GM19193 (cell line): ENCODE data around the gene PHKA2.

Experiments
- POLR2A ChIP-seq: IDR thresholded peaks from 4 replicates; pipeline ENCODE4 v1.6.1; 2011; ENCODE audit not compliant: insufficient read depth, insufficient read length; ENCODE audit errors: extremely low read depth

PHKA2 gene

DNA sequence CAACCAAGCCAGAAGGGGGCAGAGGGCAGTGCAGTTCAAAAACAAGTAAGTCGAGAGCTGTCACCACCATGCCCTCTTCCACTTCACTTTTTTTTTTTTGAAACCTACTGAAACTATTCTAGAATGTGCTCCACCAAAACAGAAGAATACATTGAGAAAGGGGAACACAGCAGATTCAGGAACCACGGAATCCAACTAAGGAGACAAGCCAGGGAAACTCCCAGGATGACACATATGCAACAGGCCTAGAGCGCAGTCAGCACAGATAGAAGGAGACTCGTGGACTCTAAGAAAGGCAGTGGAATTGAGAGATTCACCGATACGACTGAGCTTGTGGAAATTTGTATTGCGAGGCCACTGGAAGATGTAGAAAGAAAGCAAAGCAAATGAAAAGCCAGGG is 66.1 kb downstream of the PHKA2 start:
- no peak for TF ChIP-seq POLR2A

DNA sequence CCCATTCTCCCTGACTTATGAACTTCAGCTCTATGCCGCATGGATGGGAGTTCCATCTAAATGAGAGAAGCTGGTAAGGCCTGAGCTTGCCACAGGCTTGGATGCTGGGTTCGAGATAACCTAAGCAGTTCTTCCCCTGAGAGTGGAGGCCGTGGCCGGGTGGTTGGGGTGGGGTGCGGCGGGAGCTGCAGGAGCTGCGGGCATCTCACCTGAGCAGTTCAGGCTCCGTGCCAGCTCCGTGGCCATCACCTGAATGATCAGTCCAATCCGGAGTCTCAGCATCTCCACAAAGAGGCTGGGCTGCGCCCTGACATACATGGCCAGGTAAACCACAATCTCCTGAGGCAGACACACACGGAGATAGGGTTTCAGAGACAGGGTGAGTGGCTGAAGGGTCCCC is 77.6 kb downstream of the PHKA2 start:
- no peak for TF ChIP-seq POLR2A

DNA sequence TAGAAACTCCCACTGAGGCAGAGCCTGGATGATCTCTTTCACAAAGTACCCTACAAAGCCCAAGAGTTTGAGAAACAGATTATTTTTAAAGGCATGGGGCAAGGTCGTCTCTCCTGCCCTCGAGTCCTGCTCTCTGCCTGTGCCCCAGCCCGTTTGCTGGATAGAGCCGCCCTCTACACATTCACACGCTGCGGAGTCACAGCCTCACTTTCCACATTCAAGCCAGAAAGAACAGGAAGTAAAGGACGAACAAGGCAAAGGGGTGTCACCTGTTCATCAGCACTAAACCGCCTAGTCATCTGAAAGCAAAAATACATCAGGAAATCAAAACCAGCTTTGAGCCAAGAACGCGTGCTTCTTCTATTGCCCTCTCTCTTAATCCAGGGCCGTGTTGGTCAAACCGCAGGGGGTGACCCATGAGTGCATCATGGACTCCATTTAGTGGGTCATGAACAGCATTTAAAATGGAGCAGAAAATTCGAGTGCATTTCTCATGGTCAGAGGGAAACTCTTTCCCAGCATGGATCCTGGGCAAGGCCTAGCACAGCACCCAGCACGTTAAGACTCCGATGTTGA is 83.4 kb downstream of the PHKA2 start:
- TF ChIP-seq POLR2A, result no peak

DNA sequence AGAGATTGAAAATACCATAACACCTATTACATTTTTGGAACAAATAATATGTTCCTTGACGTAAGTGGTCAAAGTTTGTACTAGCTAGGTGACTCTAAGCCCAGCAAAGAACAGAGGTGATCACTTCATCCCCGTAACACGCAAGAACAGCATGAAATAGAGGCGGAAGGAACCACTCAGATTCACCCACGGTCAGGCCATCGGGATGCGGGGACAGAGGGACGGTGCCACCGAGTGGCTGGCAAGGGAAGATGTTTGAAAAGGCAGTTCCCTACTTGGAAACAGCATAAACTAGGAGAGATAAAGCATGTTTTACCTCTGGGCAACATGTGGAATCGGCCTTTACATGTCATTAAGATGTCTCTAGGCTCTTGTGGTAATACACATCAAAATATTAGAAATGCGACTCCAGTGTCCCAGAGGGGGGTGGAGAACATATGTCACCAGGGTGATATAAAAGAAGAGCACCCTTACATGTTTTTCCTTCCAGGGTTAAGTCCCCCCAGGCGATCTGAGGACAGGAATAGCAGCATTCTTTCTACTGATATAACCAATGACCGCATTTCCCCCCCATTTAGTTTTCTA is 84.0 kb downstream of the PHKA2 start:
- TF ChIP-seq POLR2A, result no peak

DNA sequence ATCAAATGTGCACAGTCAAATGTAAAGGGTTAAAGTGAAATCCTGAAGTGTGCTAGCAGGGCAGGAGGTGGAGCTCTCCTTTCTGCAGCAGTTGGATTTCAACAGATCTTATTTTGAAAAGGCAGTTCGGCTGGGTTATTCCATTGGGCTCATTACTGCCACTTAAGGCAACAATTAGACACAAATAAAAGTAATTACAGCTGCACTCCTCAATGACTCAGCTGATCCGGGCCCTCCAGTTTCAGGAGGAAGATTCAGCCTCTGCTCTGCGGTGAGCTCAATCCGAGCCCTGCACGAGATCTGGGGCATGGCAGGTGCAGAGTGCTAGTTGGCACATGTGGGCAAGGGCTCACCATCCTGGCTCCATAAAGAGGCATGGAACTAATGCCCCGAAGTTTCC is 85.4 kb downstream of the PHKA2 start:
- TF ChIP-seq POLR2A, result no peak

DNA sequence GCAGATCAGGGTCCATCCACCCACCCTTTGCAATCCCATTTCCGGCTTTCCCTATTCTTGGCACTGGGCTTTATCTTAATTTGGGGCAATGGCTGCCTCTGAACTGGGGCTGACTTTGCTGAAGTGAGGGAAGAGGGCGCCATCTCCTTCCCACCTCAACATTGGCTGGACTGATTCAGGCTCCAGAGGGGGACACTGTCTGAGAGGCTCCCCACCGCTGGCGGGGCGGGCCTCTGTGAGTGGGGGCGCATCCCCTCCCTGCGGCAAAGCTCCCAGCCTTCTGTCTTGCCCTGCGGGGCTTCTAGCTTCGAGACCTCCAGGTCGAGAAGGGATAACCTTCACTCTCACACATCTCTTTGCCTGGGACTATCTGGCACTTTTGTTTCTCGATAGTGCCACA is 85.8 kb downstream of the PHKA2 start:
- TF ChIP-seq POLR2A, result no peak

DNA sequence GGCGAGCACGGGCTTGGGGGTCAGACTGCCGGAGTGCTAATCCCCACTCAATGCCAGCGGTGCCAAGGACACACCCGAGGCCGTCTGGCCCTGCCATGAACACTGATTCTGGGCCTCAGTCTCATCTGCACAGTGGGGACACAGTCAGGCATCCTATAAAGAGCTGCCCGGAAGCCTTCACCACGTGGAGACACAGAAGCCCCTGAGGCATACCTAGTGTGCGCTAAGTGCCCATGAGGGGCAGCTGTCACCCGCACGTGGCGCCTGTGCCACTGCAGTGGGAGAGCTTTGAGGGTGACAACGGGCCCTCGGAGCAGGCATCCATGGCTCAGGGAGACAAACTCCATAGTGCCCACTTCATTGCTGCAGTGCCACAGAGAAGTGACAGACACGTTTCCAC is 86.3 kb downstream of the PHKA2 start:
- TF ChIP-seq POLR2A, result no peak

DNA sequence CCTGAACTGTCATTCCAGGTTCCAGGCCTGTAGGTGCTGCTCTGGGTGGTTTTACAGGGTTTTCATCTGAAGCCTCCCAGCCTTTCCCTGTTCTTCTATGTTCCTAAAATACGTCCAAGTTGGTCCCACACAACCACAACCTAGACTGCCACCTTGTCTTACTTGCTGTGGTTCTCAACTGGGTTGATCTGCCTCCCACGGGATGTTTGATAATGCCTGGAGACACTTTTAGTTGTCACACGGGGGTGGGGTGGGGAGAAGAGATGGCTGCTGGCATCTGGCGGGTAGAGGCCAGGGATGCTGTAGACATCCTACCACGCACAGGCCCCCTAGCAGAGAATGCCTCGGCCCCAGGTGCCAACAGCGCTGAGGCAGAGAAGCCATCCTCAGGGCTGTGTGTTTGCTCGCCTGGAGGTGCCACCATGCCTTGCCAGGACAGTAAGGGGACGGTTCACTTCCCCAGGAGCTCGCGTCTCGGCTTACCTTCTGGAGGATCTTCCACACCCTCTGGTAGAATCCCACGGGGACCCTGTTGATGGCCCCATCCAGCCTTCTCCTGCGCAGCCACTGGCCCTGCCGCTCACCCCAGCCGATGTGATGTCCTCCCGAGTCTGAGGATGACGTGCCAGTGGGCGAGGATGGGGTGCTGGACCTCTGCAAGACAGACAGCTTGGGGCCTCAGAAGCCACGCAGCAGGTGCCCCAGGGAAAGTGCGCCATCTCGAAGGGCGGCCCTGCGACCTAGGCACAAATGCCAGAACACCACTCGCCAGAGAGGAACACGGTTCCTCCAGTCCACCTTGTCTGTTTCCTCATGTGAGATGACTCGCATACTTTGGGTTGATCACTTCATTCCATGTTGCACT is 87.0 kb downstream of the PHKA2 start:
- TF ChIP-seq POLR2A, result no peak

DNA sequence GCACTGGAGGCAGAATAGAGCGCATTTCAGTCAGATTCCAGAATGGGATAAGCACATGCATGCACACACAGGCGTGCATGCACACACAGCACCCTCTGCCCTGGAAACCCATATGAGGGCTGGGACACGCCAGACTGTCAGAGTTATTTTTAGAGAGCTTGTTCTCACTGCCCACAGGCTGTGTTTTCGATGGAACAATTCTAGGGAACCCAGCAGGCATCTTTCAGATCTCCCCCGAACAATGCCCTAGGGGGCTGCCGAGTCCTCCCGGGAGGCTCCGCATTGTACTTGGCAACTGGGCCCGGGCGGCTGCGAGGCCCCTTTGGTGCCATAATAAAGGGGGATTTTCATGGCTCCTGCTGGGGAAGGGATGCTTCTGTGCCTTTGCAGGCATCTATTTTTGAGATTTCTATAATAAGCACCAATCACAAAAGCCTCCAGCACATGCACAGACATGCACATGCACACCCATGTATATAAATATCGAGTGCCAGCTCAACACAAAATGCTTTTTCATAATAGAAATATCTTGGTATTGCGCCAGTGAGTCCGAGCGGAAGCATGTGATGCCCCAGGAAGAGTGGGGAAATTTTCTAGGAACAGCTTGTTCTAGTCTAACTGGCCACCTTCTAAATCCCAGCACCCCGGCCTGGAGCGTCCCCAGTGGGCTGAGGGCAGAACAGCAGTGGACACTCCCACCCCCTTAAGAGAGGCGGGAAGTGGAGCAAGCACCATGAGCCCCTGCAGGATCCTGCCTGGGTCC is 88.5 kb downstream of the PHKA2 start:
- no peak for TF ChIP-seq POLR2A

DNA sequence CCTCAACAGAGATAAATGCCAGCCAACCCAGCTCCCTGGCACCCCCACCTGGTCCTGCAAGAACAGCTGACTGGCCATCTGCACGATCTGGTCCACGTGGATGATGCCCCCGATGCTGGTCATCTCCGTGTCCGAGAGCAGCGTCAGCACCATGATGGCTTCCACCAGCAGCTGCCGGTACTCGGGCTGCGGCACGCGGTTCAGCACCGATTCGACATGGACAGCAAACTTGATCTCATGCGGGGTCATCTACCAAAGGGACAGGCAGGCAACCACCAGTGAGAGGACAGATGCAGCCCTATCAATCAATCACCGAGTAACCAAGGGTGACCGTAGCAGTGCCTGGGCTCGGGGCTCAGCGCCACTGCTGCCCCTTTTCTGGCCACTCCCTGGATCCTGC is 89.8 kb downstream of the PHKA2 start:
- no peak for TF ChIP-seq POLR2A

DNA sequence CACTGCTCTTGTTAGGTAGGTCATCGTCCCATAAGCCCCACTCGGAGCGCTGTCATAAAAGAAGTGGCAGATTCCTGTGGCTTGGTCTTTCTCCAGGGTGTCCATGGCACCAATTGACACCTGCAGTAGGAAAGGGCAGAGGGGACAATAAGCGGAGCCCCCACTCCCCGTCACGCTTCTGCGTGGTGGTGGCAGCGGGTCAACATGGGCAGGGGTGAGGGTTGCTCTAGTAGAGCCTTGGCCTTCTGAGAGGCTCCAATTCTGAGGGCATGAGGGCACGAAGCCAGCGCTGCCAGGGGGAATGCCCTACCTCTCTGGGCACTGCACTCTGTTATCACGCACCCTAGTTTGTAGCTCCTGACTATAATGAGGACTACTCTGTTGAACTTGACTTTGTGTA is 90.4 kb downstream of the PHKA2 start:
- no peak for TF ChIP-seq POLR2A

DNA sequence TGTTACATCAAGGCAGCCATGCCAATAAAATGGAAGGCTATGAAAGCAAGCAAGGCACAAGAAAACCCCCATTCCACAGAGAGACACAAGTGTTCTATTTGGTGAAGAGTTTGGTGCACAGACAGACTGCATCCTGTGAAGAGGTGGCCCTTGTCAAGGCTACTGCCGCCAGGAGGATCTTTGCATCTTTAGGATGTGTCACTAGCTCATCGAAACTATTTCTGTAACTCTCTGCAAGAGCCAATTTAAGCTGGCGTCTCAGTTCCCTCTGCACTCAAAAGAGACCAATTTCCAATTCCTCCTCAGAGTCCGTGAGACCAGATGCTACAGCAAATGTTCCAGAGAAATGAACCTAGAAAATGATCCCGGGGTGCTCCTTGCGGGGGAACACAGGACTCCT is 91.0 kb downstream of the PHKA2 start:
- no peak for TF ChIP-seq POLR2A

DNA sequence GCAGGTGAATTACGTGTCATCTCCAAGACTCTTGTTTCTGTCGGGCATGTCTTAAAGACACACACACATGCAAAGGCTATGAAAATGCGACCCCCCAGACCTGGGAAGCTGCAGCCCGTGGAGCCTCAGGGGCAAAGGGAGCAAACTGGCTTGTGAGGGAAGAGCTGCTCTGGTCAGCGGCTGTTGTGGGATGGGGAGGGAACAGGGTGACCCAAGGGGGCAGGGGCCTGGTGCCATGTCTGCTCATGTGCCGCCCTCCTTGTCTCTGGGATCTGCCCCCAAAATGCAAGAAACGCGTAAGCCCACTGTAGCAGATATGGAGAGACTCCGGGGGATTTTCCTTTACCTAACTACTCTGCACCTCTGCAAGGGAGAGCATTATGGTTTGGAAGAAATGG is 92.4 kb downstream of the PHKA2 start:
- TF ChIP-seq POLR2A, result no peak

DNA sequence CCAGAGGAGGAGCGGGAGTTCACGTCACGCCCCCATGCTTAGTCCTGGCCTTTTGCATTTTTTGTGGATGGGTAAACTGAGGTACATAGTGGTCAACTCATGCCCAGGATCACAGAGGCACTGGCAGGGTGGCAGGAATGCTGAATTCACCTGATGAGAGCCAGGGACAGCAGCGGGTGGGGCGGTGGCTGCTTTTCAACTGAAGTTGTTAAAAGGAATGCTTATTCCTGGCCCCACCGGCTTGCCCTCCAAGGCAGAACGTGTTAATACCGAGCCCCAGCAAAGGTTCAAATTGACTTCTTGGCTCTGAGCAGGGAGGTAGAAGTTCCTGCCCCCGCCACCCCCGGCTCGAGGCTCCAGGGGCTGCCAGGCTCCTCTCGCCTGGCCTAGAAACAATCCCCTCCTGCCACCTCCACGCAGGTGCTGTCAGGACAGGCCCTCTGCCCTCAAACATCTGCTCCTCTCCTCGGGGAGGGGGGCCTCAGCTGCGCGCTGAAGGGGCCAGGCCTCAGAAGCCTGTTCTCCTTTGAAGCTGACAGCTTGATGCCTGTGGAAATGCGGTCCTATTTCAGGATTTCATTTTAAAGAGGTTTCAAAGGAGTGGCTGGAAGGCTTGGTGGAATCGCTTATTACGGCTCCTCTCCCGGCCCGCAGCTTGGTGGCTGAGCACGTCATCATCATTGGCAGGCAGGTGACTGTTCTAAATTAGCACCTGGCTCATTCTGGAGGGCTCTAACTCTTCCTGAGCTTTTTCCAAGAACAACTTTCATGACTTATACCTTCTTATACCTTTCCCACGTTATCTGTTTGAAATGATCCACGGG is 93.0 kb downstream of the PHKA2 start:
- TF ChIP-seq POLR2A, result no peak

DNA sequence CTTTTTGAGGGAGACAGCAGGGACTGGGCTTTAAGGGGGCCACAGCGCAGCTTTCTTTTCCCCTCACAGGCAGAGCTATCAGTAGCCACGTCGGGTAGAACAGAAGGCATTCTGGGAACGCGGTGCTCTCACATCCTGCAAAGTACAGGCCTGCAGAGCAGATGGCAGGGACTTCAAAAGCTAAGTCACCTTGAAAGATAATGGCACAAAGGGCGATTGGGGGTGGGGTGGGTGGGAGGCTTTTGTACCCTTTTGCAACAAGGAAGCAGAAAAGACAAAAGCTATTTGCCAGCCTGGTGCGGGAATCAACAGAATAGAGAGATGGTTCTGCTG is 93.9 kb downstream of the PHKA2 start:
- TF ChIP-seq POLR2A, result no peak
